Measurements from ENCODE around the gene ARHGEF4. TPM values are rescaled to one million over a fixed set of nuclear protein-coding genes. Genes with fewer than 3 reads are reported as not detected.

The ARHGEF4 gene
- total RNA-seq, 1 donor = 1.5 TPM

DNA sequence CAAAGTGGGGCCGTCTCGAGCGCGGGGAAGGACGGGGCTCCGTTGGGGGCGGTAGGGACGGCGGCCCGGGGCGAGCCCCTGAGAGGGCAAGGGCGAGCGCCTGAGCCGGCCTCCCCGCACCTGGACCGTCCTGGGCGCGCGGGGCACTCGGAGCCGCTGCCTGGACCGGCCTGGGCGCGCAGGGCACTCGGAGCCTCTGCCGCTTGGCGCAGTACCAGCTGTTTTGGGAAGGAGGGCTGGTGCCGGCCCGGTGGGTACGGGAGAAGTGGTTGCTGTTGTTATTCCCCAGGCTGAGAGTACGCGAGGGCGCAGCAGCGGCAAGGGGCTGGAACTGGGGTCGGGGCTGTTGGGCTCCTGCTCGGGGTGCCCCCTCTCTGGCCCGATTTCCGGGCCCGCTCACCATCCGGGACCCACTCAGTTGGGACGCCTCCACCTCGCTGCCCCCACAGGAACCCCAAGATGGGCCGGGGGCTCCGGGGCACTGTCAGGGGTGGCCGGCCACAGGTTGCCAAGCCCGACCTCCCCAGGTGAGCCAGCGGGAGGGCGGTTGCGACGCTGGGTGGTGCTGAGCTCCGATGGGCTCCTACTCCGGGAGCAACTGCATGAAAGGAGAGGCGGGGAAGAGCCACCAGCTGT lies 579 bp downstream of the ARHGEF4 start:
- Histone ChIP-seq H3K4me1 (ENCODE audit: insufficient read depth, low read length) (no peaks in the 10 kb centered on the region), H3K9me3 (ENCODE audit: low read depth, low read length) (no peaks in the 10 kb centered on the region), H3K27me3 (ENCODE audit: insufficient read depth, low read length) (peaks cover 12% of the 10 kb centered on the region), H3K4me3 (ENCODE audit: low read length) (no peak overlapping the region)

- peaks cover 12% of the 10 kb centered on the region for H3K27me3 ChIP-seq (ENCODE audit: insufficient read depth, low read length)
- H3K9me3 ChIP-seq (ENCODE audit: low read depth, low read length) = no peaks in the 10 kb centered on the region
- H3K4me1 ChIP-seq (ENCODE audit: insufficient read depth, low read length) = no peaks in the 10 kb centered on the region
Measured at GRCh38 chr2:130837811-130838565, 1.3 kb downstream of the ARHGEF4 start.

DNA sequence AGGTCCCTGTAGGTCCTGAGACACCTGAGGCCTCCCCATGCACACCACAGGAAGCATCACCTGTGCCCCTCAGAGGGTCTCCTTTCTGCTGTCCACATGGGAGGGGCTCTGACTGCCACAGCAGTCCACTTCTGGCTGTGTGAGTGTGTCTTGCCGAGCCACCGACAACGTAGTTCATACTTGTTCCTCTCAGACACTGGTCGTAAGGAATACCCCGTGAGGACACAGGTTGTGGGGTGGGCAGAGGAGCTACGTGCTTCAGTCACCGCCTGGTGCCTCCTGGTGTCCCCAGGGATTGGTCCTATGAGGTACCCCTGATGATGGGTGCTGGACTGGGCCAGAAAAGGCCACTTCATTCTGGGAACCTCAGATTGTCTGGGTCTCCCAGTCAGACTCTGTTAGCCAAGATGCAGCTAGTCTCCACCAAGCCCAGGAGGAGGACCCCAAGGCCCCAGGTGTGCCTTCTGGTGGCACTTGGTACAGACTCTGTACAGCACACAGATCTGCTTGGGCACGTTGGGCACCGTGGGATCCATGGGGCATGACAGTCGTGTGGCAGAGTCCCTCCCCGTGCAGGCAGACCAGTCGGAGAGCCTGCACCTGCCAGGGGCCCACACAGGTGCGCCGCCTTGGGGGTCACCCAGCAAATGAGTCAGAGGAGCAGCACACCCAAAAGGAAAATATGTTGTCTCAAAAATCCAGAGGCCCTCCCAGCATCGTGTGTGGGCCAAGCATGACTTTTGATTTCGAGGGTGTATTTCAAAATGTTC lies 2.5 kb downstream of the ARHGEF4 start:
- H3K4me3 ChIP-seq (ENCODE audit: low read length) = no peak overlapping the region
- peaks cover 12% of the 10 kb centered on the region for H3K27me3 ChIP-seq (ENCODE audit: insufficient read depth, low read length)
- H3K9me3 ChIP-seq (ENCODE audit: low read depth, low read length) = no peaks in the 10 kb centered on the region
- no peaks in the 10 kb centered on the region for H3K4me1 ChIP-seq (ENCODE audit: insufficient read depth, low read length)

More at GRCh38 chr2:130837811-130838565, 1.3 kb downstream of the ARHGEF4 start:
- no peak overlapping the region for H3K4me3 ChIP-seq (ENCODE audit: low read length)

DNA sequence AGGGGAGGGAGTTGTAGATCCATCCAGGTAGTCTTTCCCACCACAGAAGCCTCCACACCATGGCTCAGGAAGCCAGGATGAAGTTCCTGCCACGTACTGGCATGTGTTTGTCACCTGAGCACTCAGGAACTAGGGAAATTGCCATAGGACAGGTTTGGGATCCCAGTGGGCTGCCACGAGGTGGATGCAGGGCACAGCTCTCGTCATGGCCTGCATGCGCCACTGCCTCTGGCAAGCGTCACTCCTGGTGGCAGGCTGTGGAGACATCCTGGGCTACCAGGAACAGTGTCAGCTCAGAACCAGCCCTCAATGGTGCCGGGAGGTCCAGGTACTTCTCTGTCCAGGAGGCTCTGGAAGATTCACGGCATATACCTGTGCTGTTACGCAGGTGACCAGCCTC lies 3.8 kb downstream of the ARHGEF4 start:
- H3K4me3 ChIP-seq (ENCODE audit: low read length) = no peak overlapping the region
- H3K4me1 ChIP-seq (ENCODE audit: insufficient read depth, low read length) = no peaks in the 10 kb centered on the region
- H3K9me3 ChIP-seq (ENCODE audit: low read depth, low read length) = no peaks in the 10 kb centered on the region
- H3K27me3 ChIP-seq (ENCODE audit: insufficient read depth, low read length) = peaks cover 12% of the 10 kb centered on the region

GRCh38 chr2:130841741-130842365 lies 5.1 kb downstream of the ARHGEF4 start:
- Histone ChIP-seq H3K4me3 (ENCODE audit: low read length) (no peak overlapping the region), H3K9me3 (ENCODE audit: low read depth, low read length) (no peaks in the 10 kb centered on the region), H3K27me3 (ENCODE audit: insufficient read depth, low read length) (peaks cover 4% of the 10 kb centered on the region), H3K4me1 (ENCODE audit: insufficient read depth, low read length) (no peaks in the 10 kb centered on the region)

DNA sequence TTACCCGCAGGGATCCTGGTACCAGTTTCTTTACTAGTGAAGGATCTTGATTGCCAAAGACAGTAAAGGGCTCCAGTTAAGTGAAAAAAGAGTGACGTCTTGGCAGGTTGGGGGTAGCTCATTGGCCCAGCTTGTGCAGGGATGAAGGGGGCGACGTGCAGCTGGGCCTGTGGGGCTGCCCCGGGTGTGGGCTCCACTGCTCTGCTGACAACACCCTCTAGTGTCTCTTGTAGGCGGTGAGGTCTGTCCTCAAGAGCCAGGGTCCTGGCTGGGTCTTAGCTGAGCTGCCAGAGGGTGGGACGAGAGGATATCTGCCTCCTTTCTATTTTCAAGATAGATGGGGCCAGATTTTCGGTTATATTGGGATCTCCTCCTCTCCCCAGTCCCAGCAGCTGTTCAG lies 6.1 kb downstream of the ARHGEF4 start:
- Histone ChIP-seq H3K27me3 (ENCODE audit: insufficient read depth, low read length) (peaks cover 4% of the 10 kb centered on the region), H3K9me3 (ENCODE audit: low read depth, low read length) (no peaks in the 10 kb centered on the region), H3K4me3 (ENCODE audit: low read length) (no peak overlapping the region), H3K4me1 (ENCODE audit: insufficient read depth, low read length) (no peaks in the 10 kb centered on the region)

DNA sequence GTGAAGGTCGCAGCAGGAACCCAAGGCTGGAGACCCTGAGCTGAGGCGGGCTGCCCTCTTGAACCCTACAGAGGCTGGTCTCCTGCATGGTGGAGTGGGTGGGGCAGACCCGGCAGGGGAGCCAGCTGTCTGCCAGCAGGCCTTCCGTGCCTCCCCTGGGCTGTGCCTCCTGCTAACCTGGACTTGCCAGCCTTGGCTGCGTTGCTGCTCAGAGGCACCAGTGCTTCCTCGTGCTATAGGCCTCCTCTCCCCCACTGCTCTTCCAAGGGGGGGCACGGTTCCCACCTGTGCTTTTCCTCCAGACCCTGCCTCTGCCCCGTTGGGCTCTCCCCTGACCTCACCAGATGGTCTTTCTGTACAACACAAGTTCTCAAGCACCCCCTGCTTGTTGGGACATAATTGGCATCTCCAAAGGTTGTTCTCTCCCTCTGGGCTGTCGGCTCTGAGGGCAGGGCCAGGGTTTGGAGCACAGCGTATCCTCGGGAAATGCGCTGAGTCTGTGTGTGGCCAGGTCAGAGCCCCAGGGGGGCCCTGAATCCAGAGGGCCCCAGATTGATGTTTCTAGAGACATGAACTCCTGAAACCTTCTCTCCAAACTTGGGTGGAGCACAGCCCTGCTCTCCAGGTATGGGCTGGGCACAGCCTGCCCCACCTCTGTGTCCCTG lies 6.7 kb downstream of the ARHGEF4 start:
- no peaks in the 10 kb centered on the region for H3K9me3 ChIP-seq (ENCODE audit: low read depth, low read length)

DNA sequence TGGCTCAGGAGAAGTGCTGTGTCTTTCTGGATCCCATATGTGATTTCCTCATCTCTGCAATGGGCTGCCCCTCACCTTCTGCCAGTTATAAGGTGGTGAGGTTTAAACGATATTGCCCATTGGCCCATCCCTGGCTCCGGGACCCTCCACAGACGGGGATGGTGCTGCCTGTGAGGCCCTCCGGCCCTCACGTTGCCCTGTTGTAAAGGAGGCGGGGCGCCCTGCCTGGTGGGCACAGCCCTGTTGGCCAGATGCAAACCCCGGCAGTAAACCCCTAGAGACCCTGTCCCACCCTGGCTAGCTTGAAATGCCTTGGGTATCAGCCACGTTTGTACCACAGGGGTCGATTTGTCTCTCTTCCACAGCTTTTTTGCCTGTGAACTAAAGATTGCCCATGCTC lies 7.4 kb downstream of the ARHGEF4 start:
- Histone ChIP-seq H3K4me3 (ENCODE audit: low read length) (no peak overlapping the region), H3K9me3 (ENCODE audit: low read depth, low read length) (no peaks in the 10 kb centered on the region), H3K4me1 (ENCODE audit: insufficient read depth, low read length) (no peaks in the 10 kb centered on the region), H3K27me3 (ENCODE audit: insufficient read depth, low read length) (no peaks in the 10 kb centered on the region)

More for the DNA sequence above, 6.7 kb downstream of the ARHGEF4 start:
- H3K4me1 ChIP-seq (ENCODE audit: insufficient read depth, low read length) = no peaks in the 10 kb centered on the region
- H3K27me3 ChIP-seq (ENCODE audit: insufficient read depth, low read length) = peaks cover 4% of the 10 kb centered on the region
- no peak overlapping the region for H3K4me3 ChIP-seq (ENCODE audit: low read length)

DNA sequence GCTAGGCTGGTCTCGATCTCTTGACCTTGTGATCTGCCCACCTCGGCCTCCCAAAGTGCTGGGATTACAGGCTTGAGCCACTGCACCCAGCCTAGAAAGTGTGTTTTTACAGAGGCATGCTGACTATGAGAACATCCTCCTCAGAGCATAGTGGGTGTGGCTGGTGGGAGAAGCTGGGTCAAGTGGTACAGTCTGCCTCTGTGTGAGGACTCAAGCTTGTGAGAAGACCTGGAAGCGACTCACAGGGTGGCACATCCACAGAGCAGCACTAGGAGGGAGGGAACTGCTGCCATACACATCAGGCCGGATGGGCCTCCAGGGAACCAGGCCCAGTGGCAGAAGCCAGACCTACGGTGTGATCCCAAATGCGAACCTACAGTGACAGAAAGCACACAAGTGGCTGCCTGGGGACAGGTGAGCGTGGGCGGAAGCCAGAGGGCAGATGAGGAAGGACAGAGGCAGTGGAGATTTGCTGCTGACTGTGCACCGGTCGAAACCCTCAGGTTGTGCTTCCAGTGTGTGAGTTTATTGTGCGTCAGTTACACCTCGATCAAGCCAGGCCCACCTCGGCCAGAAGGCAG lies 8.9 kb downstream of the ARHGEF4 start:
- no peak overlapping the region for H3K4me3 ChIP-seq (ENCODE audit: low read length)
- H3K4me1 ChIP-seq (ENCODE audit: insufficient read depth, low read length) = no peaks in the 10 kb centered on the region
- no peaks in the 10 kb centered on the region for H3K9me3 ChIP-seq (ENCODE audit: low read depth, low read length)
- no peaks in the 10 kb centered on the region for H3K27me3 ChIP-seq (ENCODE audit: insufficient read depth, low read length)

GRCh38 chr2:130846233-130846632 lies 9.5 kb downstream of the ARHGEF4 start:
- H3K9me3 ChIP-seq (ENCODE audit: low read depth, low read length) = no peaks in the 10 kb centered on the region
- H3K27me3 ChIP-seq (ENCODE audit: insufficient read depth, low read length) = no peaks in the 10 kb centered on the region
- H3K4me1 ChIP-seq (ENCODE audit: insufficient read depth, low read length) = no peaks in the 10 kb centered on the region
- no peak overlapping the region for H3K4me3 ChIP-seq (ENCODE audit: low read length)

DNA sequence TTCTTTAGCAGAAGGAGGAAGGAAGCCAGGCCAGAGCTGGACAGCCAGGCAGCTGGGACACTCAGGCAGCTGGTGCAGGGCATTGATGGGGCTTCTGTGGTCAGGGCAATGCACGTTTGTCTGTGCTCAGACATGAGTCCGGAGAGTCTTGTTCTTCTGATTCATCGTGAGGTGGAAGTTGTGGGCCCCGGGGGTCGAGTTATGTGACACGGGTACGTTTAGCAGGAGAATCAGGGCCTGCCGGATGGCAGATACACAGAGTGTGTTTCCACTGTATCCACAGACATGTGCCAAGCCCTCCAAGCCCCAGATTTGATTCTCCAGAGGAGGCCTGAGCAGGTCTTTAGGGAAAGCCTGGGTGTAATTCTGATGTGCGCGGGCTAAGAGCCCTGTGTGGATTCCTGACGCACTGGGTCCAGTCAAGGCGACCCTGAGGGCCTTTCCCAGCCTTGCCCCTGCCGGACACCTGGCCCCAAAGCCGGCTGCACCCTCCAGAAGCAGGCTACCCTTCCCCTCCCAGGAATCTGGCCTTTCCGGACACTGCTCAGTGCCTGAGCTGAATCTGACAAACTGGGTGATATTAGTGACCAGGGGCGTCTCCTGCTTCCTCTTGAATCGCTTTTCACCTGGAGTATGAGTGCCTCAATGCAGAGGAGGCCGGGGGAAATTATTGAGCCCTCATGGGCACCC lies 10.1 kb downstream of the ARHGEF4 start:
- no peaks in the 10 kb centered on the region for H3K27me3 ChIP-seq (ENCODE audit: insufficient read depth, low read length)
- H3K4me1 ChIP-seq (ENCODE audit: insufficient read depth, low read length) = no peaks in the 10 kb centered on the region
- no peak overlapping the region for H3K4me3 ChIP-seq (ENCODE audit: low read length)
- no peaks in the 10 kb centered on the region for H3K9me3 ChIP-seq (ENCODE audit: low read depth, low read length)

GRCh38 chr2:130847776-130848525 lies 11.2 kb downstream of the ARHGEF4 start:
- no peaks in the 10 kb centered on the region for H3K4me1 ChIP-seq (ENCODE audit: insufficient read depth, low read length)
- no peak overlapping the region for H3K4me3 ChIP-seq (ENCODE audit: low read length)
- no peaks in the 10 kb centered on the region for H3K27me3 ChIP-seq (ENCODE audit: insufficient read depth, low read length)
- H3K9me3 ChIP-seq (ENCODE audit: low read depth, low read length) = no peaks in the 10 kb centered on the region

DNA sequence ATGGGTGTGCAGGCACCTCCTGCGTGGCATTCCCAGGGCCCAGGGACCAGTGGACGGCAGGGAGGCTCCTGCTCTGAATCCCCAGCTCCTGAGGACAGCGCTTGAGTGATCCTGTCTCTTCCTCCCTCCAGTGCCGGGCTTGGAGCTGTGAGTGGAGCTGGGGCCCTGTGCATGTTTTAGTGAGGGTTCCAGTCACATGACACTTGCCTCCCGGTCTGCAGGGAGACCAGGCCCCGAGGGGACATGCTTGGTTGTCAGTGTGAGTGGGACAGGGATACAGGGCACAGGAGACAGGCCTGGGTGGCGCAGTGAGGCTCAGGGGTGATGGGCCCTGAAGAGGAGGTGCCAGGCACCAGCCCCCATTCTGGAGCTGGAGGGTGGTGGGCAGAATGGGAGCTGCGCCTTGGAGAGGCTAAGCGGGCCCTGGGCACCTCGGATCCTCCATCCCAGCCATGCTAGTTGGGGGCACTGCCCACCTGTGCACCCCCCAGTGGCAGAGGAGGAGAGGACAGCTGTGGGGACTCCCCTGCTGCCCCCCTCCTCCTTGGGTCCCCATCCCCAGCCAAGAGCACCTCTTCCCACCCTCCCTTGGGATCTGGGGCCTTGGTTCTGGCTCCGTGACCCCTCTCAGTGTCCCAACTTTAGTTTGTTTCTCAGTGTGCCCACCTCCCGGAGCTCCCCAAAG lies 12.0 kb downstream of the ARHGEF4 start:
- Histone ChIP-seq H3K27me3 (ENCODE audit: insufficient read depth, low read length) (no peaks in the 10 kb centered on the region), H3K4me1 (ENCODE audit: insufficient read depth, low read length) (no peaks in the 10 kb centered on the region), H3K4me3 (ENCODE audit: low read length) (no peak overlapping the region), H3K9me3 (ENCODE audit: low read depth, low read length) (no peaks in the 10 kb centered on the region)

All from mononuclear cell (primary cell).